GM12874 (cell line): Measurements from ENCODE around the gene C18orf54.
A peak's percentile ranks its signal among the peaks of the same experiment; 100 is the strongest.

ENCODE experiments used
- CTCF ChIP-seq: IDR thresholded peaks from 2 replicates; pipeline ENCODE4 v1.5.1; 2011; ENCODE audit warnings: low read depth, mild to moderate bottlenecking, control low read depth, low read length, moderate library complexity; ENCODE audit not compliant: insufficient read depth

C18orf54 gene

GRCh38 chr18:54388203-54389142, 30.8 kb downstream of the C18orf54 start:
- TF ChIP-seq CTCF = no peak

DNA sequence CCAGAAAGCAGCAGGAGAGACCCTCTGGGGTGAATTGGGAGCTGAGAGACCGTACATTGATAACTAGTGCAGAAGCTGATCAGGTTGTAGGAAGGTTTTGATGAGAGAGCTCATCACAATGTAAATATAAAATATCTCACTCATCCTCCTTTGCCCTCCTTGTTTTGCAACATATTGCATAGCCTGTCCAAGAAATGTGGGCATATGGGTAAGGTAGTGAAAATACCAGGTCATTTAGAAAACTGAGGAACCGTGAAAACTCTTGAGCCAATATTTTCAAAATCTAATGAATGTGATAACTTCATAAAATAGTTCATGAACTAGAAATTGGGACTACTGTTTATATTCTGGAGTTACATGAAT, 31.4 kb downstream of the C18orf54 start:
- no peak for TF ChIP-seq CTCF

- TF ChIP-seq CTCF = no peak
Measured at GRCh38 chr18:54390838-54391237, 33.1 kb downstream of the C18orf54 start.

DNA sequence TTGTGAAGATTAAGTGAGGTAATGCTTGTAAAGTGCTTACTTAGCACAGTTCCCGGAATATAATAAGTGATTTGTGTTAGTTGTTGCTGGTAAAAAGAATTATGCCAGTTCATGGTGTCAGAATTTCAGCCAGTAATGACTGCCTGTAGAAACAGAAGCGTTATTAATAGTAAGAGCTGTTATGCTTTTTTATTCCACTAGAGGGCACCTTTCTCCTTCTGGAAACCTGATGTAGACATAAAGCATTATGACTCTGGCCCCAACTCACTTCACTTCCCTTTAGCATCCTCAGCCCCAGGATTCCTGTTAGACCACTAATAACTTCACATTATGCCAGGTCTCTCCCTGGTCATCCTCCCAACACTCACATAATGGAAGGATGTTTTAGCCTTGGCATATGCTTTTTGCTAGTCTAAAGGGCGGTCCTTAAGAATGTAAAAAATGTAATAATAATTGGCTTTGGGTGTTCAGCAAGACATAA, 34.9 kb downstream of the C18orf54 start:
- TF ChIP-seq CTCF = peak; percentile 55; the same call in 1 of the 2 replicates

GRCh38 chr18:54393648-54394294, 36.1 kb downstream of the C18orf54 start:
- TF ChIP-seq CTCF = no peak

GRCh38 chr18:54396760-54397159, 39.1 kb downstream of the C18orf54 start:
- TF ChIP-seq CTCF = no peak

DNA sequence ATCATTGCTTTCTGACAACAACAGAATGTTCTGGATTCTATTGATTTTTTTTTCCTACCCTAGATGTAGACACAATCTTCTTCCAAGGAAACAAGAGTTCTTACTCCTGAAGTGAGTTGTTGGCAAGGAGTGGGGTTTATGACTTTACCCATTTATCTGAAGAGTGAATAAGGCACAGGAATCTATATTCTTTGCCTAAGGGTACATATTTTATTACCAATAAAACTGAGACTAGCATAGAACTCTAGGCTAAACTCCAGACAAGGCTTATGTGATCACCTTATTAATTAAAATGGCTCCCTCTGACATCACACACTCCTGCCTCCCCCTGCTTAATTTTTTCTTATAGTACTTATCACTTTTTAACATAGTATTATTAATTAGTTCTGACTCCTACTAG, 47.6 kb downstream of the C18orf54 start:
- TF ChIP-seq CTCF = no peak
